GM20000 (cell line): ENCODE results near the gene RYR1.

ENCODE experiments used
- DNase-seq: peaks from one replicate; pipeline ENCODE4 v3.0.0; 2012; ENCODE audit warnings: low spot score
- CTCF ChIP-seq: IDR thresholded peaks from 2 replicates; pipeline ENCODE4 v1.5.1; 2012; ENCODE audit warnings: mild to moderate bottlenecking, control low read depth; ENCODE audit errors: extremely low read depth, missing control alignments

RYR1 gene

GRCh38 chr19:38528931-38529330 lies 95.4 kb downstream of the RYR1 start:
- DNase-seq, result no peak
- TF ChIP-seq CTCF, result no peak

- DNase-seq, result no peak
- no peak for TF ChIP-seq CTCF
Observed at GRCh38 chr19:38531515-38531914, 98.0 kb downstream of the RYR1 start.

- DNase-seq, result no peak
- TF ChIP-seq CTCF, result no peak
Observed at GRCh38 chr19:38532939-38533338, 99.4 kb downstream of the RYR1 start.

GRCh38 chr19:38534574-38534973 lies 101.1 kb downstream of the RYR1 start:
- no peak for TF ChIP-seq CTCF

GRCh38 chr19:38535212-38535611 lies 101.7 kb downstream of the RYR1 start:
- no peak for TF ChIP-seq CTCF
- DNase-seq, result no peak

More at GRCh38 chr19:38534574-38534973, 101.1 kb downstream of the RYR1 start:
- DNase-seq, result no peak

GRCh38 chr19:38537071-38537936 lies 103.8 kb downstream of the RYR1 start:
- TF ChIP-seq CTCF, result no peak
- no peak for DNase-seq

GRCh38 chr19:38538386-38538785 lies 104.9 kb downstream of the RYR1 start:
- DNase-seq, result no peak
- TF ChIP-seq CTCF, result no peak
